VCaP (cell line): ENCODE results near the gene YBEY.

Experiments
- H3K27ac ChIP-seq: fragments of 450-650 bp; 2 replicates; pipeline ENCODE4 v1.5.1; 2017
- CTCF ChIP-seq: fragments of 450-650 bp; conservative IDR thresholded peaks from 2 replicates; pipeline ENCODE4 v1.5.1; 2017; ENCODE audit warnings: mild to moderate bottlenecking, moderate library complexity

Gene YBEY

GRCh38 chr21:46265736-46266525 lies 20.2 kb upstream of the YBEY start:
- no peak for TF ChIP-seq CTCF
- H3K27ac ChIP-seq, result no peak overlapping the region

- no peak overlapping the region for H3K27ac ChIP-seq
- no peak for TF ChIP-seq CTCF
These were observed 19.2 kb upstream of the YBEY start for GRCh38 chr21:46266946-46267345.

DNA sequence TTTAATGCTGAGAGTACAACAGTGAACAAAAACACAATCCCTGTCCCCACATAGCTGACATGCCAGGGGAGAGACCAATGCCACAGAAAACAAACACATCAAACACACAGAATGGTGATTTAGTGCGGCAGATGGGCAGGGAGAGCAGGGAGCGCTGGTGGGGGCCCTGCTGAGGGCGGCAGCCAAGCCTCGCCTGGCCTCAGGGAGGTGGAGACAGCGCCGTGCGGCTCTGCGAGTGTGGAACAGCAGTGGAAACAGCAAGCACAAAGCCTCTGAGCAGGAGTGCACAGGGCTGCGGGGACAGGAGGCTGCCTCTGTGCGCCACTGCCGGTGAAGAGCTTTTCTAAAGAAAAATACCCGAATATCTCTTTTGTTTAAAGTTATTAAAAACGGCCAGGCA lies 17.8 kb upstream of the YBEY start:
- no peak for TF ChIP-seq CTCF
- no peak overlapping the region for H3K27ac ChIP-seq

- TF ChIP-seq CTCF, result no peak
- no peak overlapping the region for H3K27ac ChIP-seq
These were observed 16.7 kb upstream of the YBEY start for GRCh38 chr21:46269466-46269865.

- no peak for TF ChIP-seq CTCF
- H3K27ac ChIP-seq, result no peak overlapping the region
These were observed 12.8 kb upstream of the YBEY start for GRCh38 chr21:46273341-46273740.

DNA sequence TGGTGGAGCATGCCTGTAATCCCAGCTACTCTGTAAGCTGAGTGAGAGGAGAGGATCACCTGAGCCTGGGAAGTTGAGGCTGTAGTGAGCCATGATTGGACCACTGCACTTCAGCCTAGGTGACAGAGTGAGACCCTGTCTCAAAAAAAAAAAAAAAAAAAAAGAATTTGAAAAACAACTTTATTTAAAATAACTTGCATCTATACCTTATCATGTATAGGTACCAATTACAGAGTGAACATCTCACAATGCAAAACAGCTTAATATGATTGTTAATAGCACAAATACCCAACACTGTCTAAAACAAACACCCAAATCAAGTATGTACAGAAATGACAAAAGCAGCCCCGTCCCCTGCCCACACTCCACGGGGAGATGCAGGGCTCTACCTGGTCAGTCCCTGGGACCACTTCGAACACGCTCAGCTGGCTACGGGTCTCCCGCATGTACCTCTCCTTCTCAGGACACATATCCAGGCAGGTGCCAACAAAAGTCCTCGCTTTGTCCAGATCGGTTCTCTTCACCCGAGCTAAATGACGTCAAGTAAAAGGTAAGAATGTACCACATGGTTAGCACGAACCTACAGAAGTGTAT lies 11.2 kb upstream of the YBEY start:
- no peak overlapping the region for H3K27ac ChIP-seq
- no peak for TF ChIP-seq CTCF

DNA sequence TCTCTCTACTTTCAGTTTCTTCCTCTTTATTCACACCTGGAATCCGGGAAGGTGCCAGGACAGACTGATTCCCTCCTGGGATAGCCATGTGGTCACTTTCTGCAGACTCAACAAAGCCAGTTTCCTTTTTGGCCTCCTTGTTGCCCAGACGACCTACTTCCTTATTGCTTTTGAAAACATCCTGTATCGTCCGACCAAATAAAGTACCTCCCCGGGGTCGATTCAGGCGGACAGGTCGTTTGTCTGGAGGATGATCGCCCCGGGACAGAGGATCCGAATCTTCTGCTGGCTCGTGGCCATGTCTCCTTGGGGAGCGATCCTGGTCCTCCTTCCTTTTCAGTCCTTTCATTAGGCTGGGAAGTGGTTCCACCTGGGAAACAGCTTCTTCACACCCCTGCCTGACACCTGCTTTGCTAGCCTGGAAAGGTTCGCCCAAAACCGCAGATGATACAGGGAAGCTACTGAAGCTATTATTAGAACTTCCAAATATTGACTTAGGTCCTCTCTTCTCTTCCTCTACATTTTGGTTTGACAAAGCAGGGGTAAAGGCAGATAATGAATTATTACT lies 2.0 kb upstream of the YBEY start:
- peak overlapping the region; percentile 99 for H3K27ac ChIP-seq
- TF ChIP-seq CTCF, result no peak
